ENCODE measurements around the gene PRAMEF1. TPM values are rescaled to one million over a fixed set of nuclear protein-coding genes. Genes with fewer than 3 reads are reported as not detected.
"Not testable (repeated sequence)": the region's sequence is repeated elsewhere in the genome, so short reads cannot be mapped to it uniquely, and the experiment has no call there.

The PRAMEF1 gene
- total RNA-seq (not detected), polyA plus RNA-seq (ENCODE audit: insufficient read depth in 1 of 8, insufficient read length in 8 of 8, low replicate concordance in 1 of 8) (not detected)
- long read RNA-seq, donor 1 = 0 reads
- long read RNA-seq, donor 2 = 0 reads
- long read RNA-seq, donor 3 = 0 reads
- long read RNA-seq, donor 4 = 0 reads
- long read RNA-seq, donor 5 = 0 reads
- long read RNA-seq, donor 6 = 0 reads
- long read RNA-seq, donor 7 = 0 reads
- long read RNA-seq, donor 8 = 0 reads
- long read RNA-seq, donor 9 = 0 reads
- long read RNA-seq, donor 10 = 0 reads
- long read RNA-seq, donor 11 = 0 reads

- H3K9me3 ChIP-seq (replicated peaks; ENCODE audit: control insufficient read depth, low read depth, low read length); H3K36me3 ChIP-seq (ENCODE audit: control insufficient read depth, insufficient read depth, low read length); H3K27ac ChIP-seq (ENCODE audit: low read length); H3K4me1 ChIP-seq (ENCODE audit: control insufficient read depth, insufficient read depth, low read length); H3K27me3 ChIP-seq (ENCODE audit: control insufficient read depth, insufficient read depth, low read length); H3K4me3 ChIP-seq (ENCODE audit: low read length); DNase-seq: not testable (repeated sequence)
- WGBS (ENCODE audit: insufficient coverage) = no CpG with 5 or more reads among the region's 5 CpGs
Observed at GRCh38 chr1:12791097-12791496, at the start of gene PRAMEF1. TSS of gene PRAMEF1 (plus strand) at chr1:12791397. CDS start at chr1:12793228, 1,831 bp downstream.

GRCh38 chr1:12741946-12742345 lies 49.3 kb upstream of the PRAMEF1 start:
- H3K27ac ChIP-seq (ENCODE audit: low read length) = no peak overlapping the region
- 80% methylated on average over 2 of the region's 3 CpGs for WGBS (ENCODE audit: insufficient coverage)
- no peaks in the 10 kb centered on the region for H3K9me3 ChIP-seq (replicated peaks; ENCODE audit: control insufficient read depth, low read depth, low read length)
- DNase-seq = no peak
- no peaks in the 10 kb centered on the region for H3K27me3 ChIP-seq (ENCODE audit: control insufficient read depth, insufficient read depth, low read length)
- no peaks in the 10 kb centered on the region for H3K4me1 ChIP-seq (ENCODE audit: control insufficient read depth, insufficient read depth, low read length)
- no peaks in the 10 kb centered on the region for H3K36me3 ChIP-seq (ENCODE audit: control insufficient read depth, insufficient read depth, low read length)
- no peak overlapping the region for H3K4me3 ChIP-seq (ENCODE audit: low read length)

- Histone ChIP-seq H3K4me3 (ENCODE audit: low read length) (no peak overlapping the region), H3K27ac (ENCODE audit: low read length) (no peak overlapping the region), H3K4me1 (ENCODE audit: control insufficient read depth, insufficient read depth, low read length) (no peaks in the 10 kb centered on the region), H3K36me3 (ENCODE audit: control insufficient read depth, insufficient read depth, low read length) (no peaks in the 10 kb centered on the region), H3K9me3 (replicated peaks; ENCODE audit: control insufficient read depth, low read depth, low read length) (peaks cover 13% of the 10 kb centered on the region), H3K27me3 (ENCODE audit: control insufficient read depth, insufficient read depth, low read length) (no peaks in the 10 kb centered on the region)
- no peak for DNase-seq
- no CpG with 5 or more reads among the region's 3 CpGs for WGBS (ENCODE audit: insufficient coverage)
Observed at GRCh38 chr1:12745126-12745991, 45.8 kb upstream of the PRAMEF1 start.

GRCh38 chr1:12745992-12746323 lies 45.2 kb upstream of the PRAMEF1 start, which contains the start of gene CFAP107:
TSS of gene CFAP107 (plus strand) at chr1:12746200. CDS start at chr1:12746431, 231 bp downstream.
- Histone ChIP-seq H3K27me3 (ENCODE audit: control insufficient read depth, insufficient read depth, low read length) (no peaks in the 10 kb centered on the region), H3K36me3 (ENCODE audit: control insufficient read depth, insufficient read depth, low read length) (no peaks in the 10 kb centered on the region), H3K4me3 (ENCODE audit: low read length) (no peak within 1 kb of the TSS), H3K4me1 (ENCODE audit: control insufficient read depth, insufficient read depth, low read length) (no peaks in the 10 kb centered on the region), H3K9me3 (replicated peaks; ENCODE audit: control insufficient read depth, low read depth, low read length) (peaks cover 13% of the 10 kb centered on the region), H3K27ac (ENCODE audit: low read length) (no peak within 1 kb of the TSS)
- DNase-seq = peak; percentile 22
- no CpG with 5 or more reads among the region's 2 CpGs for WGBS (ENCODE audit: insufficient coverage)

GRCh38 chr1:12748778-12749355 lies 42.3 kb upstream of the PRAMEF1 start:
- Histone ChIP-seq H3K4me3 (ENCODE audit: low read length) (no peak overlapping the region), H3K27ac (ENCODE audit: low read length) (no peak overlapping the region), H3K27me3 (ENCODE audit: control insufficient read depth, insufficient read depth, low read length) (no peaks in the 10 kb centered on the region), H3K36me3 (ENCODE audit: control insufficient read depth, insufficient read depth, low read length) (no peaks in the 10 kb centered on the region), H3K4me1 (ENCODE audit: control insufficient read depth, insufficient read depth, low read length) (no peaks in the 10 kb centered on the region), H3K9me3 (replicated peaks; ENCODE audit: control insufficient read depth, low read depth, low read length) (peaks cover 13% of the 10 kb centered on the region)
- no peak for DNase-seq

GRCh38 chr1:12754738-12755137 lies 36.5 kb upstream of the PRAMEF1 start:
- Histone ChIP-seq H3K36me3 (ENCODE audit: control insufficient read depth, insufficient read depth, low read length) (no peaks in the 10 kb centered on the region), H3K27me3 (ENCODE audit: control insufficient read depth, insufficient read depth, low read length) (peaks cover 2% of the 10 kb centered on the region), H3K4me1 (ENCODE audit: control insufficient read depth, insufficient read depth, low read length) (no peaks in the 10 kb centered on the region), H3K9me3 (replicated peaks; ENCODE audit: control insufficient read depth, low read depth, low read length) (no peaks in the 10 kb centered on the region), H3K4me3 (ENCODE audit: low read length) (no peak overlapping the region), H3K27ac (ENCODE audit: low read length) (no peak overlapping the region)
- DNase-seq = no peak
- WGBS (ENCODE audit: insufficient coverage) = 80% methylated on average over 2 of the region's 4 CpGs

GRCh38 chr1:12756273-12756672 lies 34.9 kb upstream of the PRAMEF1 start:
- H3K27me3 ChIP-seq (ENCODE audit: control insufficient read depth, insufficient read depth, low read length) = peaks cover 2% of the 10 kb centered on the region
- H3K27ac ChIP-seq (ENCODE audit: low read length) = no peak overlapping the region
- H3K9me3 ChIP-seq (replicated peaks; ENCODE audit: control insufficient read depth, low read depth, low read length) = no peaks in the 10 kb centered on the region
- no peaks in the 10 kb centered on the region for H3K36me3 ChIP-seq (ENCODE audit: control insufficient read depth, insufficient read depth, low read length)
- H3K4me3 ChIP-seq (ENCODE audit: low read length) = no peak overlapping the region
- DNase-seq = no peak
- H3K4me1 ChIP-seq (ENCODE audit: control insufficient read depth, insufficient read depth, low read length) = no peaks in the 10 kb centered on the region
- 33% methylated on average over 1 of the region's 2 CpGs for WGBS (ENCODE audit: insufficient coverage)

GRCh38 chr1:12756768-12757413 lies 34.3 kb upstream of the PRAMEF1 start:
- WGBS (ENCODE audit: insufficient coverage) = 72% methylated on average over 2 of the region's 6 CpGs
- Histone ChIP-seq H3K36me3 (ENCODE audit: control insufficient read depth, insufficient read depth, low read length) (no peaks in the 10 kb centered on the region), H3K4me1 (ENCODE audit: control insufficient read depth, insufficient read depth, low read length) (no peaks in the 10 kb centered on the region), H3K9me3 (replicated peaks; ENCODE audit: control insufficient read depth, low read depth, low read length) (no peaks in the 10 kb centered on the region), H3K27me3 (ENCODE audit: control insufficient read depth, insufficient read depth, low read length) (peaks cover 2% of the 10 kb centered on the region), H3K27ac (ENCODE audit: low read length) (no peak overlapping the region), H3K4me3 (ENCODE audit: low read length) (no peak overlapping the region)
- peak; percentile 22 for DNase-seq

GRCh38 chr1:12757836-12758235 lies 33.4 kb upstream of the PRAMEF1 start:
- H3K4me1 ChIP-seq (ENCODE audit: control insufficient read depth, insufficient read depth, low read length) = no peaks in the 10 kb centered on the region
- H3K27ac ChIP-seq (ENCODE audit: low read length) = no peak overlapping the region
- no peak for DNase-seq
- H3K4me3 ChIP-seq (ENCODE audit: low read length) = no peak overlapping the region
- peaks cover 2% of the 10 kb centered on the region for H3K27me3 ChIP-seq (ENCODE audit: control insufficient read depth, insufficient read depth, low read length)
- no peaks in the 10 kb centered on the region for H3K9me3 ChIP-seq (replicated peaks; ENCODE audit: control insufficient read depth, low read depth, low read length)
- no peaks in the 10 kb centered on the region for H3K36me3 ChIP-seq (ENCODE audit: control insufficient read depth, insufficient read depth, low read length)
- WGBS (ENCODE audit: insufficient coverage) = 77% methylated on average over 6 of the region's 6 CpGs

GRCh38 chr1:12760256-12760795 lies 30.9 kb upstream of the PRAMEF1 start:
- 56% methylated on average over 5 of the region's 7 CpGs for WGBS (ENCODE audit: insufficient coverage)
- Histone ChIP-seq H3K4me1 (ENCODE audit: control insufficient read depth, insufficient read depth, low read length) (no peaks in the 10 kb centered on the region), H3K27ac (ENCODE audit: low read length) (no peak overlapping the region), H3K36me3 (ENCODE audit: control insufficient read depth, insufficient read depth, low read length) (no peaks in the 10 kb centered on the region), H3K9me3 (replicated peaks; ENCODE audit: control insufficient read depth, low read depth, low read length) (no peaks in the 10 kb centered on the region), H3K4me3 (ENCODE audit: low read length) (no peak overlapping the region), H3K27me3 (ENCODE audit: control insufficient read depth, insufficient read depth, low read length) (peaks cover 2% of the 10 kb centered on the region)
- no peak for DNase-seq
